Fibroblast of the aortic adventitia (primary cell): ENCODE data around the gene HMCN2. TPM values are rescaled to one million over a fixed set of nuclear protein-coding genes. Genes with fewer than 3 reads are reported as not detected.

ENCODE experiments used
- DNase-seq: peaks from one replicate; pipeline ENCODE4 v3.0.0-alpha.2; 2010; ENCODE audit warnings: low read depth
- H3K4me3 ChIP-seq: 2 replicates; pipeline ENCODE4 v1.5.1; 2011; ENCODE audit warnings: low read depth, mild to moderate bottlenecking, control low read depth, low read length, moderate library complexity
- CTCF ChIP-seq: IDR thresholded peaks from 2 replicates; pipeline ENCODE4 v1.5.1; 2011; ENCODE audit warnings: mild to moderate bottlenecking, low read length, control low read depth, inconsistent platforms; ENCODE audit not compliant: insufficient read depth
- total RNA-seq: library from RNA; depleted of rRNA; stranded (reverse); fragments of >200 nt; gene quantifications from 2 replicates; pipeline ENCODE4 v1.2.3, GENCODE V29; 2012; ENCODE audit warnings: low replicate concordance

The HMCN2 gene
- total RNA-seq, 1 donor: not detected

- no peak overlapping the region for H3K4me3 ChIP-seq
- no peak for DNase-seq
- no peak for TF ChIP-seq CTCF
These were observed 206.0 kb downstream of the HMCN2 start for GRCh38 chr9:130471411-130472183.

GRCh38 chr9:130472184-130472705 lies 206.7 kb downstream of the HMCN2 start:
- H3K4me3 ChIP-seq: no peak overlapping the region
- no peak for TF ChIP-seq CTCF
- DNase-seq: no peak

- H3K4me3 ChIP-seq: no peak overlapping the region
- DNase-seq: no peak
- TF ChIP-seq CTCF: no peak
These were observed 207.4 kb downstream of the HMCN2 start for GRCh38 chr9:130473009-130473408.

DNA sequence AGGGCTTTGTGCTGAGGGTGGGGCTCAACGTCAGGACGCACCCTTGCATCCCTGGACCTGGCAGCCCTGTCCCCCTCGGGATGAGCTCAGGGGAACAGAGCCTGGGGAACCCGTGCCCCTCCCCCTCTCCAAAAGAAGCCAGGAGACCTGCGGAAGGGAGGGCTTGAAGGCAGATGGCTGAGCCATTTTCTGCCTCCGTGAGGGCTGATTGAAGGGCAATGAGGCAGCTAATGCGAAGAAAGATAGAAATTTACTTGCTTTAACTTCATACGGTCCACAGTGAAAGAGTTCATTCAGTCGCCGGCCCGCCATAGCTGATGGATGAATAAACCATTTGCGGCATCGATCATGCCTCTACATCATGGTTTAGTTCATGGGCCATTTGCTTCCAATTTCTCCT lies 208.0 kb downstream of the HMCN2 start:
- DNase-seq: no peak
- no peak for TF ChIP-seq CTCF
- H3K4me3 ChIP-seq: no peak overlapping the region

GRCh38 chr9:130474106-130474505 lies 208.5 kb downstream of the HMCN2 start:
- no peak for TF ChIP-seq CTCF
- no peak overlapping the region for H3K4me3 ChIP-seq
- no peak for DNase-seq

- TF ChIP-seq CTCF: no peak
- no peak for DNase-seq
- H3K4me3 ChIP-seq: no peak overlapping the region
These were observed 210.7 kb downstream of the HMCN2 start for GRCh38 chr9:130476151-130476730.
